Retinal pigment epithelial cell (primary cell): ENCODE data around the gene KCNQ5.

Source experiments
- DNase-seq: peaks from one replicate; pipeline ENCODE4 v3.0.0-alpha.2; 2010; ENCODE audit warnings: low read depth
- H3K4me3 ChIP-seq: 2 replicates; pipeline ENCODE4 v1.5.1; 2011; ENCODE audit warnings: mild to moderate bottlenecking, low read length, control low read depth, moderate library complexity
- TF ChIP-seq, protein P1 (sequence below): conservative IDR thresholded peaks from 2 replicates; pipeline ENCODE4 v1.5.1; 2011; ENCODE audit warnings: low read depth, low read length, control low read depth, inconsistent platforms

The KCNQ5 gene

DNA sequence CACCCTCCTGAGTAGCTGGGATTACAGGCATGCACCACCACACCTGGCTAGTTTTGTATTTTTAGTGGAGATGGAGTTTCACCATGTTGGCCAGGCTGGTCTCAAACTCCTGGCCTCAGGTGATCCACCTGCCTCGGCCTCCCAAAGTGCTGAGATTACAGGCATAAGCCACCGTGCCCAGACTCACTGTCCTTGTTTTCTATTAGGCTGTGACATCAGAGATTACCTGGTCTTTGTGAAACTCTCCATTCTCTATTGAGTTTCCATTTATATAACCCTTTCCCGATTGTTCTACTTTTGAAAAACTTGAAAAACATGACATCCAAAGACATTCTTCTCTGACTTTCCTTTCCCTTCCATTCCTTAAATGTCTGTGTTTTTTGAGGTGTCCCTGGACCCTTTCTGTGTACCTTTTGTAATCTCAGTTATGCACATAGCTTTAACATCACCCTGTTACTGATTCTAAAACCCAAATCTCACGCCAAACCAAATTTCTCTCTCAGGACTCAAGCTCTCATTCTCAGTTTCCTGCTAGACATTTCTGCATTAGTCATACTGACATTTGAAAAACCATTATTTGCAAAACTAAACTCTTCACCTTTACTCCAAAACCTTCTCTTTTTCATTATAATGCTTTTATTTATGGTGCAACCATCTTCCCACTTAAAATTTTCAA is 466.4 kb downstream of the KCNQ5 start:
- DNase-seq: no peak
- H3K4me3 ChIP-seq: no peak overlapping the region
- TF ChIP-seq, protein P1, sequence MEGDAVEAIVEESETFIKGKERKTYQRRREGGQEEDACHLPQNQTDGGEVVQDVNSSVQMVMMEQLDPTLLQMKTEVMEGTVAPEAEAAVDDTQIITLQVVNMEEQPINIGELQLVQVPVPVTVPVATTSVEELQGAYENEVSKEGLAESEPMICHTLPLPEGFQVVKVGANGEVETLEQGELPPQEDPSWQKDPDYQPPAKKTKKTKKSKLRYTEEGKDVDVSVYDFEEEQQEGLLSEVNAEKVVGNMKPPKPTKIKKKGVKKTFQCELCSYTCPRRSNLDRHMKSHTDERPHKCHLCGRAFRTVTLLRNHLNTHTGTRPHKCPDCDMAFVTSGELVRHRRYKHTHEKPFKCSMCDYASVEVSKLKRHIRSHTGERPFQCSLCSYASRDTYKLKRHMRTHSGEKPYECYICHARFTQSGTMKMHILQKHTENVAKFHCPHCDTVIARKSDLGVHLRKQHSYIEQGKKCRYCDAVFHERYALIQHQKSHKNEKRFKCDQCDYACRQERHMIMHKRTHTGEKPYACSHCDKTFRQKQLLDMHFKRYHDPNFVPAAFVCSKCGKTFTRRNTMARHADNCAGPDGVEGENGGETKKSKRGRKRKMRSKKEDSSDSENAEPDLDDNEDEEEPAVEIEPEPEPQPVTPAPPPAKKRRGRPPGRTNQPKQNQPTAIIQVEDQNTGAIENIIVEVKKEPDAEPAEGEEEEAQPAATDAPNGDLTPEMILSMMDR: no peak

DNA sequence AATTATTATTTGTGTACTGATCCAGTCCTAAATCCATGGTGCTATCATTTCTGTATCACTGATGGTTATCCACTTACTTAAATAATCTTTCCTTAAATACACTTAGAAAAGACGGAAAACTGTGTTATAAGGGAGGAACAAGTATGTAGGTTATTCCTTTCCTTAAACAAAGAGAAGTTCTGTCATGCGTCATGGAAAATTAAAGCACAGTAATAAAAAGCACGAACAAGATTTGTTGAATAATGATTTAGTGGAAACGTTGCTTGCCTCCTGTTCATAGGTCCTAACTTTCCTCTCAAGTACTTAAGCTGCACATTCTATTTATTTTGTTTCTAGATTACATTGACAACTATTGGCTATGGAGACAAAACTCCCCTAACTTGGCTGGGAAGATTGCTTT is 483.1 kb downstream of the KCNQ5 start:
- TF ChIP-seq, protein P1: no peak
- no peak for DNase-seq
- no peak overlapping the region for H3K4me3 ChIP-seq

DNA sequence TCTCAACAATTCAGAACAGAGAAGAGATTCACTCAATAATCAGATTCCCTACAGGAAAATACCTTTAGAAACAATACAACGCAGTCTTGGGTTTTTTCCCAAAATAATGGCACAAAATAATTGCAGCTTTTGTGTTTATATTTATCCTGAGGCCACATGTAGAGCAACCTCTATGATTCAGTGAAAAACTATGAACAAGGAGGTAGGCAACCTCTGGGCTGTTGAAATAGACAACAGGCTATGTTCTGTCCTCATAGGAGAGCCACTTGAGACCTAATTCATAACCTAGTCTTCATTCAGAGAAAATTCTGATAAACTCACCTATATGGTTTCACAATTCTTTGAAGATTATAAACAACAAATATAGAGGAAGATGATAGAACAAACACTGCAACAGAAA is 485.2 kb downstream of the KCNQ5 start:
- no peak for DNase-seq
- no peak overlapping the region for H3K4me3 ChIP-seq
- TF ChIP-seq, protein P1: no peak

DNA sequence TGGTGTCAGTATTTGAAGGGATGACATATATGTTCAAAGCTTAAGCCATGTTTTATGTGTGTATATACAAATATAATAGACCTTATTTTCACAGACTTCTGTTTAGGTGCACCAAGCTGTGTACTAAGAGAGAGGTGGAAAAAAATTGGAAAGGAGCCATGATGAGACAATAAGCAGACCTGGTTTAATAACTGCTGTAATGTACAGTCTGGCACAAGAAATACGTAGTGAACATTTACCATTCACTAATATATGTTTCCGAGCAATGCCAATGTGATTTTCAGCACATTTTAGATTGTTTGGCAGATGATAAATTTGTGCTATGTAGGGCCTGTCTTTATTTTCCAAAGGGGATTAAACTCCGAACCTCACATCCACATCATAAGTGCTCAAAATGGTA is 487.1 kb downstream of the KCNQ5 start:
- TF ChIP-seq, protein P1: no peak
- no peak overlapping the region for H3K4me3 ChIP-seq

DNA sequence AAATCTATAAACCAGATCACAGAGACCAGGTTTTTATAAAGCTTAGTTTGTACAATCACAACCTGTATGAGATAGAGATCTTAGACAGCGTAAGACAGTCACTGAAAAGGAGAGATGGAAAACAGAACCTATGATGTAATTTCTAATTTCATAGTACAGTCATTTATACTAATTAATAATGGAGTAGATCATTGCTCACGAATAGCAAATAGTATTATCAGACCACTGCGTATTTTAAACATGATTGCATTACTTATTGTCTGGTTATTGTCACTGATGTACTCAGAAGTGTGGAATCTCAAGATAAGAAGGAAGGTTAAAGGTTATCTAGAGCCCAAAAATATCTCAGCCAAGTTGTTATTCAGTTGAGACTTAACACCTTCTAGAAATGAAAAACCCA is 487.8 kb downstream of the KCNQ5 start:
- TF ChIP-seq, protein P1: no peak
- H3K4me3 ChIP-seq: no peak overlapping the region
- no peak for DNase-seq

More for the DNA sequence above, 487.1 kb downstream of the KCNQ5 start:
- no peak for DNase-seq

DNA sequence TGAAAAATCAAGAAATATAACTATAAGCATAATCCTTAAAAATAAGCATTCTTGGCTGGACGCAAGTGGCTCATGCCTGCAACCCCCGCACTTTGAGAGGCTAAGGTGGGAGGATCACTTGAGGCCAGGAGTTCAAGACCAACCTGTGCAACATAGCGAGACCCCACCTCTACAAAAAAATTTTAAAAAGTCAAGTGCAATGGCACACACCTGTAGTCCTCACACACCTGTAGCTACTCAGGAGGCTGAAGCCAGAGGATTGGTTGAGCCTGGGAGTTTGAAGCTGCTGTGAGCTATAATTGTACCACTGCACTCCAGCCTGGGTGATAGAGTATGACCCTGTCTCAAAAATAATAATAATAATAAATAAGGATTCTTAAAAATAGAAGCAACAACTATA is 494.5 kb downstream of the KCNQ5 start:
- DNase-seq: no peak

More for the DNA sequence above, 494.5 kb downstream of the KCNQ5 start:
- H3K4me3 ChIP-seq: no peak overlapping the region
- TF ChIP-seq, protein P1: no peak
